Inferior parietal cortex (tissue), 1 donor: ENCODE measurements around the gene BRI3BP.
"Not testable (repeated sequence)": the region's sequence is repeated elsewhere in the genome, so short reads cannot be mapped to it uniquely, and the experiment has no call there.

Experiments used
- DNase-seq: peaks from one replicate; pipeline ENCODE4 v3.0.0-alpha.2; 2016; ENCODE audit errors: extremely low spot score

The BRI3BP gene

GRCh38 chr12:125023065-125023464, 29.6 kb downstream of the BRI3BP start:
- DNase-seq = no peak

GRCh38 chr12:125024949-125025563, 31.6 kb downstream of the BRI3BP start:
- no peak for DNase-seq

- no peak for DNase-seq
Observed at GRCh38 chr12:125025606-125026235, 32.3 kb downstream of the BRI3BP start.

- DNase-seq = no peak
Observed at GRCh38 chr12:125028106-125028505, 34.7 kb downstream of the BRI3BP start.

- DNase-seq = no peak
Observed at GRCh38 chr12:125029761-125030358, 36.4 kb downstream of the BRI3BP start.

- not testable (repeated sequence) for DNase-seq
Observed at GRCh38 chr12:125031471-125031870, 38.0 kb downstream of the BRI3BP start.

- no peak for DNase-seq
Observed at GRCh38 chr12:125032466-125033152, 39.2 kb downstream of the BRI3BP start.

- no peak for DNase-seq
Observed at GRCh38 chr12:125033288-125033687, 39.8 kb downstream of the BRI3BP start.

- DNase-seq = no peak
Observed at GRCh38 chr12:125038976-125039625, 45.7 kb downstream of the BRI3BP start.

GRCh38 chr12:125049093-125049458, 55.6 kb downstream of the BRI3BP start:
- no peak for DNase-seq

GRCh38 chr12:125050446-125050845, 57.0 kb downstream of the BRI3BP start:
- DNase-seq = no peak

- no peak for DNase-seq
Observed at GRCh38 chr12:125050868-125051267, 57.4 kb downstream of the BRI3BP start.

- DNase-seq = no peak
Observed at GRCh38 chr12:125053821-125054220, 60.4 kb downstream of the BRI3BP start.

GRCh38 chr12:125055591-125055990, 62.1 kb downstream of the BRI3BP start:
- DNase-seq = no peak

GRCh38 chr12:125056306-125056705, 62.9 kb downstream of the BRI3BP start:
- DNase-seq = no peak

GRCh38 chr12:125057708-125058107, 64.3 kb downstream of the BRI3BP start:
- no peak for DNase-seq

- DNase-seq = no peak
Observed at GRCh38 chr12:125061229-125061628, 67.8 kb downstream of the BRI3BP start.

- not testable (repeated sequence) for DNase-seq
Observed at GRCh38 chr12:125063522-125063921, 70.1 kb downstream of the BRI3BP start.

- no peak for DNase-seq
Observed at GRCh38 chr12:125064492-125064891, 71.0 kb downstream of the BRI3BP start.

- peak; percentile 63 for DNase-seq
Observed at GRCh38 chr12:125065021-125065918, 71.8 kb downstream of the BRI3BP start, which contains the start of gene AACS. Gene AACS (plus strand): TSS chr12:125065435. CDS start chr12:125065585, 150 bp downstream.
